HUES64 (cell line): ENCODE measurements around the gene CTAGE8.
"Not testable (repeated sequence)": the region's sequence is repeated elsewhere in the genome, so short reads cannot be mapped to it uniquely, and the experiment has no call there.

Experiments
- H3K27ac ChIP-seq: 2 replicates; pipeline ENCODE4 v1.7.0; 2013; ENCODE audit warnings: low read depth, low read length, inconsistent platforms
- H3K27me3 ChIP-seq: 2 replicates; pipeline ENCODE4 v1.6.1; 2013; ENCODE audit warnings: mild to moderate bottlenecking, low read length; ENCODE audit not compliant: insufficient read depth
- H3K36me3 ChIP-seq: 2 replicates; pipeline ENCODE4 v1.6.1; 2013; ENCODE audit warnings: mild to moderate bottlenecking, low read length; ENCODE audit not compliant: insufficient read depth
- H3K4me1 ChIP-seq: 2 replicates; pipeline ENCODE4 v1.6.1; 2013; ENCODE audit warnings: mild to moderate bottlenecking, low read length, moderate library complexity; ENCODE audit not compliant: insufficient read depth
- H3K4me3 ChIP-seq: 2 replicates; pipeline ENCODE4 v1.5.1; 2013; ENCODE audit warnings: mild to moderate bottlenecking, low read length, moderate library complexity
- H3K9ac ChIP-seq: 2 replicates; pipeline ENCODE4 v1.6.1; 2013; ENCODE audit warnings: mild to moderate bottlenecking, low read depth, low read length
- H3K9me3 ChIP-seq: 2 replicates; pipeline ENCODE4 v1.6.1; 2013; ENCODE audit warnings: low read depth, low read length; ENCODE audit not compliant: insufficient read depth
- WGBS: fragments of 150-250, 120-280 bp; methylation state at CpG from one replicate; pipeline ENCODE4 v1.1.7; 2013; ENCODE audit warnings: missing lambda C conversion rate; 5-methylcytosine and 5-hydroxymethylcytosine counted together

Gene CTAGE8

GRCh38 chr7:144247674-144248330 lies 21.3 kb downstream of the CTAGE8 start:
- not testable (repeated sequence) for H3K4me1 ChIP-seq, H3K27me3 ChIP-seq, H3K4me3 ChIP-seq, H3K9ac ChIP-seq, H3K9me3 ChIP-seq, H3K27ac ChIP-seq, H3K36me3 ChIP-seq
- no CpG with 5 or more reads among the region's 1 CpG for WGBS

GRCh38 chr7:144246967-144247366 lies 22.1 kb downstream of the CTAGE8 start:
- not testable (repeated sequence) for H3K4me3 ChIP-seq, H3K9me3 ChIP-seq, H3K4me1 ChIP-seq, H3K9ac ChIP-seq, H3K27me3 ChIP-seq, H3K36me3 ChIP-seq, H3K27ac ChIP-seq
- WGBS, result no CpG with 5 or more reads among the region's 5 CpGs

- H3K4me1 ChIP-seq, H3K27me3 ChIP-seq, H3K9me3 ChIP-seq, H3K4me3 ChIP-seq, H3K9ac ChIP-seq, H3K27ac ChIP-seq, H3K36me3 ChIP-seq: not testable (repeated sequence)
- WGBS, result no CpG with 5 or more reads among the region's 2 CpGs
Observed at GRCh38 chr7:144245372-144245771, 23.7 kb downstream of the CTAGE8 start.

GRCh38 chr7:144239365-144239764 lies 29.7 kb downstream of the CTAGE8 start, which contains the start of gene OR2A42:
OR2A42 (minus strand) TSS chr7:144239605; CDS start chr7:144232843, 6,762 bp downstream.
- H3K36me3 ChIP-seq, H3K9me3 ChIP-seq, H3K4me3 ChIP-seq, H3K9ac ChIP-seq, H3K4me1 ChIP-seq, H3K27me3 ChIP-seq, H3K27ac ChIP-seq: not testable (repeated sequence)
- WGBS, result no CpG with 5 or more reads among the region's 2 CpGs

GRCh38 chr7:144238530-144239082 lies 30.5 kb downstream of the CTAGE8 start:
- not testable (repeated sequence) for H3K36me3 ChIP-seq, H3K4me1 ChIP-seq, H3K4me3 ChIP-seq, H3K9me3 ChIP-seq, H3K9ac ChIP-seq, H3K27ac ChIP-seq, H3K27me3 ChIP-seq
- WGBS, result 75% methylated on average over 1 of the region's 2 CpGs

GRCh38 chr7:144233039-144233438 lies 36.0 kb downstream of the CTAGE8 start:
- H3K4me3 ChIP-seq, H3K4me1 ChIP-seq, H3K36me3 ChIP-seq, H3K27ac ChIP-seq, H3K9me3 ChIP-seq, H3K27me3 ChIP-seq, H3K9ac ChIP-seq: not testable (repeated sequence)
- 100% methylated on average over 1 of the region's 1 CpG for WGBS

- H3K27ac ChIP-seq, H3K4me1 ChIP-seq, H3K27me3 ChIP-seq, H3K36me3 ChIP-seq, H3K4me3 ChIP-seq, H3K9me3 ChIP-seq, H3K9ac ChIP-seq: not testable (repeated sequence)
- WGBS, result no CpG with 5 or more reads among the region's 2 CpGs
Observed at GRCh38 chr7:144231027-144231426, 38.1 kb downstream of the CTAGE8 start.

- not testable (repeated sequence) for H3K27me3 ChIP-seq, H3K36me3 ChIP-seq, H3K27ac ChIP-seq, H3K4me3 ChIP-seq, H3K9me3 ChIP-seq, H3K9ac ChIP-seq, H3K4me1 ChIP-seq
- WGBS, result 85% methylated on average over 1 of the region's 3 CpGs
Observed at GRCh38 chr7:144228810-144229209, 40.3 kb downstream of the CTAGE8 start.

- not testable (repeated sequence) for H3K4me1 ChIP-seq, H3K27me3 ChIP-seq, H3K9me3 ChIP-seq, H3K36me3 ChIP-seq, H3K9ac ChIP-seq, H3K27ac ChIP-seq, H3K4me3 ChIP-seq
- WGBS, result 100% methylated on average over 2 of the region's 4 CpGs
Observed at GRCh38 chr7:144226866-144227265, 42.2 kb downstream of the CTAGE8 start.

GRCh38 chr7:144223675-144224074 lies 45.4 kb downstream of the CTAGE8 start:
- H3K9me3 ChIP-seq, H3K27ac ChIP-seq, H3K4me1 ChIP-seq, H3K27me3 ChIP-seq, H3K36me3 ChIP-seq, H3K4me3 ChIP-seq, H3K9ac ChIP-seq: not testable (repeated sequence)

GRCh38 chr7:144220531-144220930 lies 48.6 kb downstream of the CTAGE8 start:
- not testable (repeated sequence) for H3K36me3 ChIP-seq, H3K4me3 ChIP-seq, H3K9ac ChIP-seq, H3K9me3 ChIP-seq, H3K27ac ChIP-seq, H3K27me3 ChIP-seq, H3K4me1 ChIP-seq

- not testable (repeated sequence) for H3K27ac ChIP-seq, H3K4me1 ChIP-seq, H3K27me3 ChIP-seq, H3K4me3 ChIP-seq, H3K9me3 ChIP-seq, H3K9ac ChIP-seq, H3K36me3 ChIP-seq
- no CpG with 5 or more reads among the region's 4 CpGs for WGBS
Observed at GRCh38 chr7:144219149-144219548, 49.9 kb downstream of the CTAGE8 start.
